GM11168 (cell line): Measurements from ENCODE around the gene NIM1K.
"Not testable (repeated sequence)": the region's sequence is repeated elsewhere in the genome, so short reads cannot be mapped to it uniquely, and the experiment has no call there.

Experiments used
- in situ Hi-C: fragments of 300-500 bp; cut with MboI; formaldehyde crosslinking; loops from one replicate; pipeline ENCODE4 v1.12.0; 2022; ENCODE audit warnings: low sequenced_read_pairs; ENCODE audit not compliant: unreplicated experiment

NIM1K gene

DNA sequence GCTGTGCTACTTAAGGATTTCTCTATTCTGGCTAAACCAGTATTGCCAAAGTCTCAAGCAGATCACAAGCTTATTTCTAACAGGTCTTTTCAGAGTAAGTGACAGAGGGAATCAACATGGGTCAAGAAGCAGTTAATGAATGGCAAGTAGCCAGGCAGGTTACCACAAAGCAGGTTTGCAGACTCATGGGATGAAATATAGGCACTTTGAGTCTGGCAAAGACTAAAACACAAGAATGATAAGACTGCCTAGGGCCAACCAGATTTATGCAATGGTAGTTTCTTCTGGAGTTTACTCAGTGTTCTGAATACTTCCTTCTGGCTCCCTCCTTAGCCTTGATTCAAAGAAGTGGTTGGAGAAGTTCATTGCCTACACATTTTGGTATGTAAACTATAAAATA lies 117.6 kb downstream of the NIM1K start:
- in situ Hi-C loops = no loop called here

DNA sequence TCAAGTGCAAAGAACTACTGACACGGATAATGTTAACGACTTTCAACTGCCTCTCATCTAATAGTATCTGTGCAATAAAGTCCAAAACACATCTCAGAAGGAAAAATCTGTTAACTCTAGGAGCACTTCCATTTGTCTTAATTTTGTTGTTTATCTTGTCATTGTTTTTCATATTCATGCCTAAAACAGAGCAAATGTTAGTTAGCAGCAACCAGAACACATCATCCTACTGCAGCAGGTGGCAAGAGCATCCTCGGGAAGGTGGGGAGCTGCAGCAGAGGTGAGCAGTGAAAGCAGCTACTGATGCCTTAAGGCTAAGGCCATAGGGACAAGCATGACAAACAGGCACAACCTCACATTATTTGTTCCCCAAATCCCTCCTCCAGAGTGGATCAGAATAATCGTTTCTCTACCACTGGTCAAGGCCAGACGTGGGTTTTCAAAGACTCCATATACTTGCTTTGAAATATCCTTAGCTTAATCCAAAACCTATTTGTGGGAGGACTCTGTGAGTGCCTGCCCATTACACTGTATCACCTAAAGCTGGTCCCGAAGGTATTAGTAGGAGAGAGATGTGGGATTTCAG lies 120.1 kb downstream of the NIM1K start:
- in situ Hi-C loops = no loop called here

DNA sequence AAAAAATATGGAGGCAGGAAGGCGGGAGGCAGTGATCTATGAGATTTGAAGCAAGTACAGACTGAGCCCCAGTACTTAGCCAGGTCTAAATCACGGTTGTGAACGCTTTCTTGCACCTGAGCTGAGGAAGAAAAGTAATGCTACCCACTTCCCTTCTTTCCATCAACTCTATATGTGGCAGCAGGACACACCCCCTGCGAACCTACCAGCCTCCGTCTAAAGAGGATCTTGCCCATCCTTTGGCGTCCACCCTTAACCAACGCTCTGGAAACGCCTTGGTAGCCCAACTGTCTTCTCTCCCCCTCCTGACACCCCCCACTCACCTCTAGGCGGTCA lies 120.6 kb downstream of the NIM1K start:
- in situ Hi-C loops = no loop called here

DNA sequence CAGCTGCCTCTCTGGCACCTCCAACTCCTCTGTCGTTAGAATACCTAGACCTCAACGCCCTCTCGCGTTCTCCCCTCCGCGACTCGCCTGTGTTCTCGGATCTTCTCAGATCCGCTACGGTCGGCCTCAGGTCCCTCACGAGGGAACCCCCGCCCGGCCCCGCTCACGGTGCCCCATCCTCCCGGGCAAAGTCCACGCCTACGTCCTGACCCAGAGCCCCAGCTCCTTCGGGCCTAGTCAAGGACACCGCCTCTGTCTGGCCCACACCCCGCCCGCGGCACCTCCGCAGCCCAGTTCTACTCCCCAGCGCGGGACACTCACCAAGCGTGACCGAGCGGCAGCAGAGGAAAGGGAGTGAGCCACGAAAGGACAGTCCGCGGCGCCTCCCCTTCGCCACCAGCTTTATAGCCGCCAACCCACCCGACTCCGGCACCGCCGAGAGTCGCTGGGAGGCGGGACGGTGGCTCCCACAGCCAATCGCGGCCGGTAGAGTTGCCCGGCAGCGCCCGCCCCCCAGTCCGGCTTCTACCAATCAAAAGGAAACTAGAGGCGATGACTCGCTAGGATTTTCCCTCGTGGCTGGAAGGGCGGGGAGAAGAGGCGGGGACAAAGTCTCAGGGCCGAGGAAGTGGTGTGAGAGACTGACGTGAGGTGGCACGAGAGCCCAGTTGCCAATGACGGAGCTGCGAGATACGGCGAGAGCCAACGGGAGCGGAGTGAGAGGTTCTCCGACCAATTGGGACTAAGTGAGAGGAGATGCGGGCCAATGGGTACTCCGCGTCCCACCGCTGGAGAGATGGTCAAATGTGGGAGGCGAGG lies 121.2 kb downstream of the NIM1K start, which contains the start of gene HMGCS1:
Gene HMGCS1 (minus strand): TSS at position 378 of the 819 bp plus-strand sequence. CDS start 14,447 bp downstream, outside the sequence.
- in situ Hi-C loops = no loop called here

DNA sequence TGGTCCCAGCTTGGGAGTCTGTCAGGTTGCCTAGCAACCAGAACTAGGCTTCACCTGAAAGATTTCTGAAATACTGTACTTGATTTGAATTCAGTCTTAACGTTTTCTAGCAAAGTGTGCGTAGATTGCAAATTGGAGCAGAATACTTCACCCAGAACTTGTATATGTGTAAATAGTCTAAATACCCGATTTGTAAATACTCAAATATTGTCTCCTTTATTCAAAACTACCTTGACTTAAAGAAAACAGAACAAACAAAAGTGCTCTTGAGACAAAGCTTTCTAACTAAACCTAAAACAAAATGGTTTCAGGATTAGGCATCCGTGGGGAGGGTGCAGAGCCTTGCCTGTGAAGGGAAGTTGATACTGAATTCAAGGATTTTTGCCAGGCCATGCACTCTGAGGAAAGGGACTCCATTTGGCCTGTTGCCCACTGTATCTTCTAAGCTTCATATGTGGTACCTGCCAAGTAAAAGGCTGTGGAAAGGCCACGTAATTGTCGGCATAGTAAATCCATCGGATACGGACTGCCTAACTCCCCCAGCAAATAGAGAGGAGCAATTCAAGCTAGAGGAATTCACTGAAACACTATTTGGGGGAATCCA lies 121.9 kb downstream of the NIM1K start:
- in situ Hi-C loops = no loop called here

DNA sequence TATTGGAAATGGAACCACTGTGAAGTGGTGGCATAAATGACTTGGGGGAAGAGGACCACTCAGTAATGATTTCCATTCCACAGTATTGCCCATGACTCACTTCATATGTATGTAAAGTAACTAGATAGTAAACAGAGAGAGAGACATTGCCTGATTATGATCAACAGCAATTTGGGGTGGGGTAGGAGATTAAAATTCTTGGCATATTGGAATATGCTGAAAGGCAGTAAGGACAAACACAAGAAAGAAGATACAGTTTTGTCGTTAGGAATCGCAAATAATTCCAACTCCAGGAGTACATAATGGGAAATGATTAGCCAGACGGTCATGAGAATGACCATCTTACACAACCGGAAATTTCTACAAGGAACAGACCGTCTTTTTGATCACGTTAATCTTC lies 122.7 kb downstream of the NIM1K start:
- in situ Hi-C loops = no loop called here

DNA sequence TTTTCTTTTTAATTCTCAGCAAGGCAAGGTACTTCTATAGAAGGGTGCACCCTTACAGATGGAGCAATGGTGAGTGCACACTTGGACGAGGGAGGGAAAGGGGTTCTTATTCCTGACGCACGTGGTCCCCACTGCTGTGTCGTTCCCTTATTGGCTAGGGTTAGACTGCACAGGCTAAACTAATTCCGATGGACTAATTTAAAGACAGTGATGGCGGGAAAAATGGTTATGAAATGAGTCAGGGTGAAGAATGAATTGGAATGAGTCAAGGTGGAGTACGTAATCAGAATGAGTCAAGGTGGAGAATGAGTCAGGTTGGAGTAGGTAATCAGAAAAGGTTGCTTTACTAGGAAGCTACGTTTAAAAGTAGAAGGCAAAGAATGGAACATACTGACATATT lies 123.2 kb downstream of the NIM1K start:
- in situ Hi-C loops = no loop called here

DNA sequence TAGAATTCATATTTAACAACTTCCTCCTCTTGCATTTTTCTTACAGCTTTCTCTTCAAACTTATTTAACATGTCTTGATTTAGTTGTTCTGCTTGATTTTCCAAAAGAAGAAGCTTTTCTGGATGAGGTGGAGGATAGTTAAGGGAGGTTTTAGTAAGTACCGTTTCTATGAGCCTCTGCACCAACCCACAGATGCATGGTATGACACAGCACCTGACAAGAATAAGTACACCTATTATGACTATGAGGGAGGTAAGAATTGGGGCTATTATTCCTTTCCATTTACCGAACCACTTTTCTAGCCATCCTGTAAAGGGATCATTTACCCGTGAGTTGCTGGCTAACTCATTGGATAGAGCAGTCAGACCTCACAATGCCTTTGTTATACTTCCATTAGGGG lies 123.7 kb downstream of the NIM1K start:
- in situ Hi-C loops = no loop called here

DNA sequence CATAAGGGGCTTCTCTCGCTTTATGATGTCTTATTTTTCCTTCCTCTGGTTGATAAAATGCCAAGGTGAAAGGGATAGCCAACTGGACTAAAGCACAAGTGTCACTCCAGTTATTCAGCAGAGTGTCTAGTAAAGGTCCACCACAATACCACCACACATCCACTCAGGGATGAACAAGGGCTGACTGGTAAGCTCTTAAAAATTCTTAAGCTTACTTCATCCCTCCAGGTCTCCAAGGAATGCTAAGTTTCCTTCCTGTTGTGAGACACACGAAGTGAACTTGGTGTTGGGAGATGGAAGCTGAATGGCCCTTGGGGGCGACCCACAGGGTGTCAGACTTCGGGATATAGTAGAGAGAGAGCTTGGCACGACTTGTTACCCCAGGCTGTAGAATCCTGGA lies 124.4 kb downstream of the NIM1K start:
- in situ Hi-C loops = no loop called here

DNA sequence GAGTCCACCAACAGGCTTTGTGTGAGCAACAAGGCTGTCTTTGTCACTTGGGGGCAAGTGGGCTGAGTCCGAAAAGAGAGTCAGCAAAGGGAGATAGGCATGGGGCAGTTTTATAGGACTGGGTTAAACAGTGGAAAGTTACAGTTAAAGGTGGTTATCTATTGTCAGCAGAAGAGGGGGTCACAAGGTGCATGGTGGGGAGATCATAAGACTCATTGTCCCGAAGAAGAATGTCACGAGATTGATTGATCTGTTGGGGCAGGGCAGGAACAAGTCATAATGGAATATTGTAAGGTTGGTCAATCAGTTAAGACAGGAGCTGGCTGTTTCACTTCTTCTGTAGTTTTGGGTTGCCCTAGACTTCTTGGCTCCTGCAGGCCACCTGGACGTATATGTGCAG lies 128.8 kb downstream of the NIM1K start:
- in situ Hi-C loops = no loop called here

DNA sequence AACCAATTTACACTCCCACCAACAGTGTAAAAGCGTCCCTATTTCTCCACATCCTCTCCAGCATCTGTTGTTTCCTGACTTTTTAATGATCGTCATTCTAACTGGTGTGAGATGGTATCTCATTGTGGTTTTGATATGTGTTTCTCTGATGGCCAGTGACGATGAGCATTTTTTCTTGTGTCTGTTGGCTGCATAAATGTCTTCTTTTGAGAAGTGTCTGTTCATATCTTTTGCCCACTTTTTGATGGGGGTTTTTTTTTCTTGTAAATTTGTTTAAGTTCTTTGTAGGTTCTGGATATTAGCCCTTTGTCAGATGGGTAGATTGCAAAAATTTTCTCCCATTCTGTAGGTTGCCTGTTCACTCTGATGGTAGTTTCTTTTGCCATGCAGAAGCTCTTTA lies 131.5 kb downstream of the NIM1K start:
- in situ Hi-C loops = not testable (repeated sequence)

DNA sequence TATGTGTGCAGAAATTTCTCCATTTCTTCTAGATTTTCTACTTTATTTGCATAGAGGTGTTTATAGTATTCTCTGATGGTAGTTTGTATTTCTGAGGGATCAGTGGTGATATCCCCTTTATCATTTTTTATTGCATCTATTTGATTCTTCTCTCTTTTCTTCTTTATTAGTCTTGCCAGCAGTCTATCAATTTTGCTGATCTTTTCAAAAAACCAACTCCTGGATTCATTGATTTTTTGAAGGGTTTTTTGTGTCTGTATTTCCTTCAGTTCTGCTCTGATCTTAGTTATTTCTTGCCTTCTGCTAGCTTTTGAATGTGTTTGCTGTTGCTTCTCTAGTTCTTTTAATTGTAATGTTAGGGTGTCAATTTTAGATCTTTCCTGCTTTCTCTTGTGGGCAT lies 133.6 kb downstream of the NIM1K start:
- in situ Hi-C loops = not testable (repeated sequence)
